SK-N-SH (cell line): ENCODE measurements around the gene FMN2. TPM values are rescaled to one million over a fixed set of nuclear protein-coding genes. Genes with fewer than 3 reads are reported as not detected.
A peak's percentile ranks its signal among the peaks of the same experiment; 100 is the strongest.

Source experiments
- CTCF ChIA-PET: fragments of 300-600, 350-600 bp; formaldehyde crosslinking; extraction: SDS; loops from one replicate; lab custom pipeline; 2021; lab: Yijun Ruan, JAX
- POLR2A ChIA-PET: fragments of 350-600 bp; sonication (Branson Sonifier 250); formaldehyde crosslinking; extraction: SDS; loops from one replicate; lab custom pipeline; 2020; ENCODE audit warnings: antibody characterized with exemption, inconsistent platforms; lab: Yijun Ruan, JAX
- DNase-seq: peaks from one replicate; pipeline ENCODE4 v3.0.0; 2012
- H2AFZ ChIP-seq: fragments of 200-600 bp; sonication (generic); 2 replicates; pipeline ENCODE4 v1.8.1; 2016; ENCODE audit warnings: antibody characterized with exemption, mild to moderate bottlenecking, low read depth
- H3F3A ChIP-seq: fragments of 200-600 bp; sonication (generic); replicated peaks from 2 replicates; pipeline ENCODE3; 2016; ENCODE audit warnings: antibody characterized with exemption, mild to moderate bottlenecking; ENCODE audit not compliant: insufficient read depth
- H3K27ac ChIP-seq, 2 experiments: fragments of 200-500 bp in 1 of 2; fragments of 200-600 bp in 1 of 2; sonication (Bioruptor generic) in 1 of 2; sonication (generic), shearing (Covaris generic) in 1 of 2; 2 replicates each; pipeline versions ENCODE4 v1.5.1 to v1.6.1; 2014 to 2016; ENCODE audit warnings: low read depth in 2 of 2, inconsistent platforms in 1 of 2, low read length in 1 of 2, mild to moderate bottlenecking in 1 of 2, mixed read lengths in 1 of 2
- H3K27me3 ChIP-seq: fragments of 200-600 bp; sonication (generic), shearing (Covaris generic); 2 replicates; pipeline ENCODE4 v1.6.1; 2016; ENCODE audit warnings: mixed run types; ENCODE audit not compliant: insufficient read depth
- H3K36me3 ChIP-seq, 2 experiments: fragments of 200-500 bp in 1 of 2; fragments of 200-600 bp in 1 of 2; sonication (Bioruptor generic) in 1 of 2; sonication (generic) in 1 of 2; replicated peaks in 1 of 2; 2 replicates each; pipeline versions ENCODE3 to v1.5.1; 2014 to 2016; ENCODE audit warnings: low read length in 1 of 2, mild to moderate bottlenecking in 1 of 2; ENCODE audit not compliant: insufficient read depth in 2 of 2, control insufficient read depth in 1 of 2
- H3K4me1 ChIP-seq, 2 experiments: fragments of 200-500 bp in 1 of 2; fragments of 200-600 bp in 1 of 2; sonication (Bioruptor generic) in 1 of 2; sonication (generic), shearing (Covaris generic) in 1 of 2; 2 replicates each; pipeline versions ENCODE4 v1.5.1 to v1.6.1; 2014 to 2016; ENCODE audit warnings: low read depth in 1 of 2, low read length in 1 of 2, mixed run types in 1 of 2; ENCODE audit not compliant: insufficient read depth in 2 of 2, control insufficient read depth in 1 of 2
- H3K4me2 ChIP-seq: fragments of 200-600 bp; sonication (generic), shearing (Covaris generic); 2 replicates; pipeline ENCODE4 v1.6.1; 2017; ENCODE audit warnings: mixed run types
- H3K4me3 ChIP-seq, 2 experiments: fragments of 200-500 bp in 1 of 2; fragments of 200-600 bp in 1 of 2; sonication (Bioruptor generic) in 1 of 2; sonication (generic), shearing (Covaris generic) in 1 of 2; 2 replicates each; pipeline versions ENCODE4 v1.5.1 to v1.8.1; 2014 to 2016; ENCODE audit warnings: low read depth in 2 of 2, inconsistent platforms in 1 of 2, low read length in 1 of 2, mild to moderate bottlenecking in 1 of 2, mixed read lengths in 1 of 2, moderate library complexity in 1 of 2
- H3K79me2 ChIP-seq: fragments of 200-600 bp; sonication (generic); 2 replicates; pipeline ENCODE4 v1.8.1; 2017; ENCODE audit warnings: mild to moderate bottlenecking; ENCODE audit not compliant: insufficient read depth
- H3K9ac ChIP-seq: fragments of 200-600 bp; sonication (generic); 2 replicates; pipeline ENCODE4 v1.6.1; 2017; ENCODE audit warnings: mixed run types
- H3K9me2 ChIP-seq: fragments of 200-600 bp; sonication (generic); 2 replicates; pipeline ENCODE4 v1.6.1; 2017; ENCODE audit warnings: mixed run types
- H3K9me3 ChIP-seq: fragments of 200-600 bp; sonication (generic); 2 replicates; pipeline ENCODE4 v1.6.1; 2017; ENCODE audit warnings: mixed run types, mild to moderate bottlenecking, moderate library complexity
- H4K20me1 ChIP-seq: fragments of 200-600 bp; sonication (generic); 2 replicates; pipeline ENCODE4 v1.6.1; 2017; ENCODE audit warnings: mild to moderate bottlenecking, mixed run types; ENCODE audit not compliant: insufficient read depth
- CHD2 ChIP-seq: fragments of 150-350 bp; IDR thresholded peaks from 2 replicates; pipeline ENCODE4 v1.6.1; 2018; ENCODE audit warnings: low read length; ENCODE audit not compliant: partially characterized antibody
- EP300 ChIP-seq, 2 experiments: IDR thresholded peaks; 2 replicates each; pipeline versions ENCODE4 v1.4.0 to v1.6.1; 2012; ENCODE audit warnings: borderline replicate concordance in 1 of 2, low read depth in 1 of 2, low read length in 1 of 2
- FOXJ3 ChIP-seq: sonication (generic); formaldehyde crosslinking; IDR thresholded peaks from 2 replicates; pipeline ENCODE4 v1.5.1; 2020; ENCODE audit warnings: mild to moderate bottlenecking, missing genetic modification reagents
- GABPA ChIP-seq: IDR thresholded peaks from 2 replicates; pipeline ENCODE4 v1.4.0; 2012; ENCODE audit warnings: low read depth, mild to moderate bottlenecking
- GATA2 ChIP-seq: sonication (generic); formaldehyde crosslinking; IDR thresholded peaks from 2 replicates; pipeline ENCODE4 v1.5.0; 2020; ENCODE audit warnings: mild to moderate bottlenecking, missing genetic modification reagents
- JUND ChIP-seq: IDR thresholded peaks from 2 replicates; pipeline ENCODE4 v1.4.0; 2012
- NRF1 ChIP-seq: IDR thresholded peaks from 2 replicates; pipeline ENCODE4 v1.6.1; 2012; ENCODE audit warnings: low read depth, mild to moderate bottlenecking, low read length
- RAD21 ChIP-seq: IDR thresholded peaks from 2 replicates; pipeline ENCODE4 v1.6.1; 2012; ENCODE audit warnings: mild to moderate bottlenecking, low read length
- RXRA ChIP-seq: IDR thresholded peaks from 2 replicates; pipeline ENCODE4 v1.4.0; 2012; ENCODE audit warnings: low read depth, mild to moderate bottlenecking, borderline replicate concordance
- SIN3A ChIP-seq: IDR thresholded peaks from 2 replicates; pipeline ENCODE4 v1.6.1; 2012; ENCODE audit warnings: low read depth, mild to moderate bottlenecking, low read length, moderate library complexity, borderline replicate concordance
- SMC3 ChIP-seq: IDR thresholded peaks from 2 replicates; pipeline ENCODE4 v1.6.1; 2012; ENCODE audit warnings: low read depth, low read length, improper control_type of control experiment
- TAF1 ChIP-seq: IDR thresholded peaks from 2 replicates; pipeline ENCODE4 v1.6.1; 2012; ENCODE audit warnings: low read depth, mild to moderate bottlenecking, low read length, moderate library complexity, borderline replicate concordance
- TCF12 ChIP-seq: IDR thresholded peaks from 2 replicates; pipeline ENCODE4 v1.4.0; 2012
- TEAD4 ChIP-seq: IDR thresholded peaks from 2 replicates; pipeline ENCODE4 v1.4.0; 2012; ENCODE audit warnings: mild to moderate bottlenecking, borderline replicate concordance; ENCODE audit not compliant: insufficient read depth
- WGBS: methylation state at CpG from one replicate; pipeline ENCODE4 v1.1.6; 2017; ENCODE audit warnings: low lambda C conversion rate; 5-methylcytosine and 5-hydroxymethylcytosine counted together
- polyA plus RNA-seq, 3 experiments: library from polyadenylated mRNA; depleted of rRNA; stranded (reverse); fragments of >200 nt; gene quantifications; 2 replicates each; pipeline ENCODE4 v1.2.3, GENCODE V29; 2012
- TF ChIP-seq, protein P1 (sequence below): IDR thresholded peaks from 2 replicates; pipeline ENCODE4 v1.4.0; 2012; ENCODE audit warnings: low read depth
- TF ChIP-seq, protein P2 (sequence below): IDR thresholded peaks from 2 replicates; pipeline ENCODE4 v1.4.0; 2012; ENCODE audit warnings: low read depth, borderline replicate concordance

Gene FMN2
- polyA plus RNA-seq, 1 of the 3 experiments (the other 2 are of a cell fraction): 7.2 TPM

DNA sequence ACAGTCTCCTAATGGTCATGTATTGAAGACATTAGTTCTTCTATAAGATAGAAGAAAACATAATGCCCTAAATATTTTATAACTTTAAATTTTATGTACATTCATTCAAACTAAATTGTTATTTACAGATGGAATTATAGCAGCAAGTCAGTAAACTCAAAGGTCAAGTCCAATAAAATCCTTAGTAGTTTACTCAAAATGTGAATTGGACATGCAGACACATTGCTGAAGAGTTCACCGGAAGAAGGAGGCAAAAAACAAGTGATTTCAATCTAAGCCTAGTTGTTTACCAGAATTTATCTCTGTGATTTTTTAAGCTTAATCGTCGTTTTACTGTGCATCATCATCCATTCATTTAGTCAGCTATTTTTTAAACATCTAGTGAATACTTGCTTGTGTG lies 370.6 kb downstream of the FMN2 start:
- DNase-seq: no peak
- Histone ChIP-seq H3K27me3 (no peaks in the 10 kb centered on the region), H3K9me2 (no peaks in the 10 kb centered on the region), H3K27ac (0 out of 4 replicates have a peak overlapping the region, but pooled peaks of 1 of the 2 experiments have one; percentile 19), H3K9me3 (no peaks in the 10 kb centered on the region), H3K9ac (no peak overlapping the region), H3K4me2 (no peak overlapping the region), H3K36me3 (peaks cover 0 to 9% of the 10 kb centered on the region in 2 experiments), H2AFZ (no peak overlapping the region), H3K79me2 (peaks cover 5% of the 10 kb centered on the region; the same call in 1 of the 2 replicates), H4K20me1 (no peaks in the 10 kb centered on the region), H3K4me3 (no peak overlapping the region), H3K4me1 (peaks cover 21 to 29% of the 10 kb centered on the region in 2 experiments; a peak in 2 of 4 replicates), H3F3A (peaks cover 18% of the 10 kb centered on the region)
- ChIA-PET CTCF (interaction anchor here (0.7 kb wide), 1 partner anchor 120 kb away, joined by 3 read pairs; no protein-coding TSS in a partner anchor), POLR2A (no interaction called here)
- no peak for TF ChIP-seq GATA2 (CRISPR knock-in tag)
- TF ChIP-seq, protein P1, sequence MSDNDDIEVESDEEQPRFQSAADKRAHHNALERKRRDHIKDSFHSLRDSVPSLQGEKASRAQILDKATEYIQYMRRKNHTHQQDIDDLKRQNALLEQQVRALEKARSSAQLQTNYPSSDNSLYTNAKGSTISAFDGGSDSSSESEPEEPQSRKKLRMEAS: no peak
- TF ChIP-seq JUND: no peak
- WGBS: 92% methylated on average over 3 of the region's 3 CpGs

DNA sequence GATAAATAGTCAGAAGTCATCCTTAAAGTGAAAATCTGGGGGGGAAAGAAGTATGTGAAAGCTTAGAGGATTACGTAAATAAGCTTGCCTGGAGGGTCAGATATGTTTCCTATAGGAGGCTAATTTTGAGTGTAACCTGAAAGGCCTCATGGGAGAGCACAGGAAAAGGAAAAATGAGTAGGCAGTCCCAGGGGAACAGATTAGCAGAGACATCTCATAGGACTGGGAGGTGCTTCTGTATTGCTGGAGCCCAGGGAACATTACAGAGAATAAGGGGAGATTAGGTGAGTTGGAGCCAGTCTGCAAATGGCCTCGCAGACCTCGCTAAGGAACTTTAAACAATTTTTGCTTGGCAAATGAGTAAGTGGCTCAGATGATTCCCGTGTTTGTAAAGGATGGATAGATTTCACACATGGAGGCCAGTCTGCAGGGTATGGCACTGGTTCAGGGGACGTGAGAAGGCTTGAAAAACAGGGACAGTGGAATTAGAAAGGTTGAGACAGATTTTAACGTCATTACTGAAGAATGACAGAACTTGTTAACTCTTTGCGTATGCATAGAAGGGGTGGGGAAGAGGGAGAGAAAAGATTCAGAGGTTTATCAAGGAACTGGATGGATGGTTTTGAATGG lies 371.2 kb downstream of the FMN2 start:
- Histone ChIP-seq H3K4me1 (peaks cover 21 to 29% of the 10 kb centered on the region in 2 experiments; a peak in 2 of 4 replicates), H4K20me1 (no peaks in the 10 kb centered on the region), H3K79me2 (peaks cover 5% of the 10 kb centered on the region; the same call in 1 of the 2 replicates), H3K27ac (0 out of 4 replicates have a peak overlapping the region, but pooled peaks have one; percentile 14 to 19), H3K4me3 (no peak overlapping the region), H3K9me2 (no peaks in the 10 kb centered on the region), H3K36me3 (peaks cover 0 to 9% of the 10 kb centered on the region in 2 experiments), H3K9ac (no peak overlapping the region), H3F3A (peaks cover 18% of the 10 kb centered on the region), H3K4me2 (no peak overlapping the region), H2AFZ (no peak overlapping the region), H3K27me3 (no peaks in the 10 kb centered on the region), H3K9me3 (no peaks in the 10 kb centered on the region)
- TF ChIP-seq SIN3A (no peak), GATA2 (CRISPR knock-in tag) (no peak), RAD21 (no peak), TCF12 (no peak), CHD2 (no peak), FOXJ3 (CRISPR knock-in tag) (no peak), TEAD4 (no peak), NRF1 (no peak), SMC3 (no peak), GABPA (no peak), EP300 (IDR thresholded peaks at IDR 0.05; ENCODE audit: borderline replicate concordance in 1 of 2, low read depth in 1 of 2, low read length in 1 of 2) (no peak), RXRA (no peak), TAF1 (no peak)
- TF ChIP-seq, protein P2, sequence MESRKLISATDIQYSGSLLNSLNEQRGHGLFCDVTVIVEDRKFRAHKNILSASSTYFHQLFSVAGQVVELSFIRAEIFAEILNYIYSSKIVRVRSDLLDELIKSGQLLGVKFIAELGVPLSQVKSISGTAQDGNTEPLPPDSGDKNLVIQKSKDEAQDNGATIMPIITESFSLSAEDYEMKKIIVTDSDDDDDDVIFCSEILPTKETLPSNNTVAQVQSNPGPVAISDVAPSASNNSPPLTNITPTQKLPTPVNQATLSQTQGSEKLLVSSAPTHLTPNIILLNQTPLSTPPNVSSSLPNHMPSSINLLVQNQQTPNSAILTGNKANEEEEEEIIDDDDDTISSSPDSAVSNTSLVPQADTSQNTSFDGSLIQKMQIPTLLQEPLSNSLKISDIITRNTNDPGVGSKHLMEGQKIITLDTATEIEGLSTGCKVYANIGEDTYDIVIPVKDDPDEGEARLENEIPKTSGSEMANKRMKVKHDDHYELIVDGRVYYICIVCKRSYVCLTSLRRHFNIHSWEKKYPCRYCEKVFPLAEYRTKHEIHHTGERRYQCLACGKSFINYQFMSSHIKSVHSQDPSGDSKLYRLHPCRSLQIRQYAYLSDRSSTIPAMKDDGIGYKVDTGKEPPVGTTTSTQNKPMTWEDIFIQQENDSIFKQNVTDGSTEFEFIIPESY: no peak
- POLR2A ChIA-PET: interaction anchor here (0.6 kb wide), 1 partner anchor 267 kb away, joined by 3 read pairs; no protein-coding TSS in a partner anchor
- CTCF ChIA-PET: interaction anchor here (0.7 kb wide), 1 partner anchor 120 kb away, joined by 3 read pairs; no protein-coding TSS in a partner anchor
- DNase-seq: no peak
- WGBS: 89% methylated on average over 7 of the region's 7 CpGs
